ENCODE measurements around the gene CHL1. TPM values are rescaled to one million over a fixed set of nuclear protein-coding genes. Genes with fewer than 3 reads are reported as not detected.

Gene CHL1
- total RNA-seq, 3 donors from 2014 or later = 0.25 TPM; not detected in 2

GRCh38 chr3:200758-201325 lies 4.3 kb downstream of the CHL1 start:
- DNase-seq (no peak), ATAC-seq (no peak)
- H3K4me1 Mint-ChIP-seq (ENCODE audit: low read depth) = peaks cover 5% of the 10 kb centered on the region
- peaks cover 22% of the 10 kb centered on the region for H3K27me3 Mint-ChIP-seq (ENCODE audit: low read depth)
- no peaks in the 10 kb centered on the region for H3K9me3 Mint-ChIP-seq
- H3K36me3 Mint-ChIP-seq (ENCODE audit: insufficient read depth) = no peaks in the 10 kb centered on the region
- no peak overlapping the region for H3K4me3 Mint-ChIP-seq

GRCh38 chr3:204102-204501 lies 7.5 kb downstream of the CHL1 start:
- no peaks in the 10 kb centered on the region for H3K36me3 Mint-ChIP-seq (ENCODE audit: insufficient read depth)
- DNase-seq = no peak
- H3K4me3 Mint-ChIP-seq = no peak overlapping the region
- H3K4me1 Mint-ChIP-seq (ENCODE audit: low read depth) = no peaks in the 10 kb centered on the region
- H3K9me3 Mint-ChIP-seq = no peaks in the 10 kb centered on the region
- no peak for ATAC-seq
- H3K27me3 Mint-ChIP-seq (ENCODE audit: low read depth) = peaks cover 1% of the 10 kb centered on the region

- H3K36me3 Mint-ChIP-seq (ENCODE audit: insufficient read depth) = no peaks in the 10 kb centered on the region
- no peaks in the 10 kb centered on the region for H3K4me1 Mint-ChIP-seq (ENCODE audit: low read depth)
- H3K27me3 Mint-ChIP-seq (ENCODE audit: low read depth) = peaks cover 2% of the 10 kb centered on the region
- no peak for ATAC-seq
- H3K9me3 Mint-ChIP-seq = no peaks in the 10 kb centered on the region
- no peak for DNase-seq
- H3K4me3 Mint-ChIP-seq = no peak overlapping the region
Observed at GRCh38 chr3:207973-208372, 11.4 kb downstream of the CHL1 start.

GRCh38 chr3:210669-211068 lies 14.1 kb downstream of the CHL1 start:
- Mint-ChIP-seq H3K27me3 (ENCODE audit: low read depth) (peaks cover 2% of the 10 kb centered on the region), H3K4me1 (ENCODE audit: low read depth) (no peaks in the 10 kb centered on the region), H3K9me3 (no peaks in the 10 kb centered on the region), H3K36me3 (ENCODE audit: insufficient read depth) (no peaks in the 10 kb centered on the region), H3K4me3 (no peak overlapping the region)
- no peak for ATAC-seq
- no peak for DNase-seq

GRCh38 chr3:212432-212831 lies 15.9 kb downstream of the CHL1 start:
- Mint-ChIP-seq H3K4me3 (no peak overlapping the region), H3K36me3 (ENCODE audit: insufficient read depth) (no peaks in the 10 kb centered on the region), H3K4me1 (ENCODE audit: low read depth) (no peaks in the 10 kb centered on the region), H3K9me3 (no peaks in the 10 kb centered on the region), H3K27me3 (ENCODE audit: low read depth) (peaks cover 2% of the 10 kb centered on the region)
- DNase-seq (no peak), ATAC-seq (no peak)

GRCh38 chr3:217099-217813 lies 20.7 kb downstream of the CHL1 start:
- no peak for DNase-seq
- no peak for ATAC-seq
- no peaks in the 10 kb centered on the region for H3K4me1 Mint-ChIP-seq (ENCODE audit: low read depth)
- H3K36me3 Mint-ChIP-seq (ENCODE audit: insufficient read depth) = no peaks in the 10 kb centered on the region
- peaks cover 4% of the 10 kb centered on the region for H3K9me3 Mint-ChIP-seq
- no peak overlapping the region for H3K4me3 Mint-ChIP-seq
- no peaks in the 10 kb centered on the region for H3K27me3 Mint-ChIP-seq (ENCODE audit: low read depth)

- DNase-seq (no peak), ATAC-seq (no peak)
- H3K4me3 Mint-ChIP-seq = no peak overlapping the region
- no peaks in the 10 kb centered on the region for H3K36me3 Mint-ChIP-seq (ENCODE audit: insufficient read depth)
- peaks cover 4% of the 10 kb centered on the region for H3K9me3 Mint-ChIP-seq
- no peaks in the 10 kb centered on the region for H3K4me1 Mint-ChIP-seq (ENCODE audit: low read depth)
- no peaks in the 10 kb centered on the region for H3K27me3 Mint-ChIP-seq (ENCODE audit: low read depth)
Observed at GRCh38 chr3:217948-218347, 21.4 kb downstream of the CHL1 start.

- H3K9me3 Mint-ChIP-seq = peaks cover 7% of the 10 kb centered on the region
- ATAC-seq (no peak), DNase-seq (no peak)
- H3K4me3 Mint-ChIP-seq = no peak overlapping the region
- no peaks in the 10 kb centered on the region for H3K4me1 Mint-ChIP-seq (ENCODE audit: low read depth)
- no peaks in the 10 kb centered on the region for H3K27me3 Mint-ChIP-seq (ENCODE audit: low read depth)
- no peaks in the 10 kb centered on the region for H3K36me3 Mint-ChIP-seq (ENCODE audit: insufficient read depth)
Observed at GRCh38 chr3:228442-229182, 32.0 kb downstream of the CHL1 start.

GRCh38 chr3:229183-229661 lies 32.7 kb downstream of the CHL1 start:
- no peak for ATAC-seq
- no peak overlapping the region for H3K4me3 Mint-ChIP-seq
- DNase-seq = no peak
- H3K9me3 Mint-ChIP-seq = peaks cover 3% of the 10 kb centered on the region
- no peaks in the 10 kb centered on the region for H3K36me3 Mint-ChIP-seq (ENCODE audit: insufficient read depth)
- no peaks in the 10 kb centered on the region for H3K27me3 Mint-ChIP-seq (ENCODE audit: low read depth)
- no peaks in the 10 kb centered on the region for H3K4me1 Mint-ChIP-seq (ENCODE audit: low read depth)

- no peaks in the 10 kb centered on the region for H3K9me3 Mint-ChIP-seq
- no peaks in the 10 kb centered on the region for H3K36me3 Mint-ChIP-seq (ENCODE audit: insufficient read depth)
- DNase-seq (no peak), ATAC-seq (no peak)
- no peaks in the 10 kb centered on the region for H3K27me3 Mint-ChIP-seq (ENCODE audit: low read depth)
- H3K4me1 Mint-ChIP-seq (ENCODE audit: low read depth) = no peaks in the 10 kb centered on the region
- H3K4me3 Mint-ChIP-seq = no peak overlapping the region
Observed at GRCh38 chr3:236881-237280, 40.3 kb downstream of the CHL1 start.

GRCh38 chr3:242602-243355 lies 46.2 kb downstream of the CHL1 start:
- ATAC-seq (no peak), DNase-seq (no peak)
- Mint-ChIP-seq H3K36me3 (ENCODE audit: insufficient read depth) (no peaks in the 10 kb centered on the region), H3K4me3 (no peak overlapping the region), H3K9me3 (peaks cover 4% of the 10 kb centered on the region), H3K4me1 (ENCODE audit: low read depth) (no peaks in the 10 kb centered on the region), H3K27me3 (ENCODE audit: low read depth) (no peaks in the 10 kb centered on the region)

GRCh38 chr3:243356-243725 lies 46.8 kb downstream of the CHL1 start:
- DNase-seq = no peak
- no peak for ATAC-seq
- no peaks in the 10 kb centered on the region for H3K36me3 Mint-ChIP-seq (ENCODE audit: insufficient read depth)
- H3K4me3 Mint-ChIP-seq = no peak overlapping the region
- no peaks in the 10 kb centered on the region for H3K27me3 Mint-ChIP-seq (ENCODE audit: low read depth)
- no peaks in the 10 kb centered on the region for H3K4me1 Mint-ChIP-seq (ENCODE audit: low read depth)
- peaks cover 4% of the 10 kb centered on the region for H3K9me3 Mint-ChIP-seq

GRCh38 chr3:244041-244440 lies 47.5 kb downstream of the CHL1 start:
- DNase-seq (no peak), ATAC-seq (no peak)
- peaks cover 4% of the 10 kb centered on the region for H3K9me3 Mint-ChIP-seq
- no peaks in the 10 kb centered on the region for H3K4me1 Mint-ChIP-seq (ENCODE audit: low read depth)
- H3K36me3 Mint-ChIP-seq (ENCODE audit: insufficient read depth) = no peaks in the 10 kb centered on the region
- H3K27me3 Mint-ChIP-seq (ENCODE audit: low read depth) = no peaks in the 10 kb centered on the region
- no peak overlapping the region for H3K4me3 Mint-ChIP-seq

- no peak for ATAC-seq
- no peaks in the 10 kb centered on the region for H3K27me3 Mint-ChIP-seq (ENCODE audit: low read depth)
Observed at GRCh38 chr3:247916-248315, 51.4 kb downstream of the CHL1 start.

More at GRCh38 chr3:247916-248315, 51.4 kb downstream of the CHL1 start:
- no peaks in the 10 kb centered on the region for H3K36me3 Mint-ChIP-seq (ENCODE audit: insufficient read depth)
- peaks cover 4% of the 10 kb centered on the region for H3K9me3 Mint-ChIP-seq
- no peak overlapping the region for H3K4me3 Mint-ChIP-seq
- no peaks in the 10 kb centered on the region for H3K4me1 Mint-ChIP-seq (ENCODE audit: low read depth)
- no peak for DNase-seq
